ENCODE results near the gene YARS1. TPM values are rescaled to one million over a fixed set of nuclear protein-coding genes. Genes with fewer than 3 reads are reported as not detected.

YARS1 gene
- total and polyA plus RNA-seq, 2 of the 13 experiments (the other 11 are each of a cell fraction or from before 2014, with no cell fraction given) = 50.1 to 113 TPM

GRCh38 chr1:32817815-32818786, 943 bp upstream of the YARS1 start (continued):
- TF ChIP-seq JUNB (CRISPR knock-in tag; IDR thresholded peaks at IDR 0.05; ENCODE audit: borderline replicate concordance) (no peak), NFE2L1 (CRISPR knock-in tag; IDR thresholded peaks at IDR 0.05; ENCODE audit: borderline replicate concordance) (no peak), CBX1 (IDR thresholded peaks at IDR 0.05; ENCODE audit: low read depth) (no peak), GABPA (IDR thresholded peaks at IDR 0.05; ENCODE audit: low read depth, low read length) (no peak), GABPA (CRISPR knock-in tag; IDR thresholded peaks at IDR 0.05; ENCODE audit: low read depth) (no peak), TFDP2 (CRISPR knock-in tag; IDR thresholded peaks at IDR 0.05) (peak; percentile 92), ZNF646 (CRISPR knock-in tag; IDR thresholded peaks at IDR 0.05) (0 out of 2 replicates have a peak, but pooled peaks have one; percentile 3), POLR2A (IDR thresholded peaks at IDR 0.05; ENCODE audit: insufficient read depth in 1 of 2, low read depth in 2 of 2, low read length in 2 of 2) (peak; percentile 56 to 62; a peak in 3 of 4 replicates), NR2C2 (CRISPR knock-in tag; IDR thresholded peaks at IDR 0.05; ENCODE audit: borderline replicate concordance) (no peak), ZNF589 (CRISPR knock-in tag; conservative IDR thresholded peaks at IDR 0.05) (no peak; the same call in 1 of the 2 replicates), ZNF576 (CRISPR knock-in tag; IDR thresholded peaks at IDR 0.05) (no peak), ZNF543 (CRISPR knock-in tag; IDR thresholded peaks at IDR 0.05) (peak; percentile 69; the same call in 1 of the 2 replicates), ZNF777 (CRISPR knock-in tag; IDR thresholded peaks at IDR 0.05) (peak; percentile 62), EZH2 (conservative IDR thresholded peaks at IDR 0.05; ENCODE audit: low read depth, low read length) (no peak), HOXA3 (CRISPR knock-in tag; IDR thresholded peaks at IDR 0.05) (no peak), AGO1 (IDR thresholded peaks at IDR 0.05; ENCODE audit: low read depth, low read length, poor library complexity, severe bottlenecking) (no peak), ZFP62 (CRISPR knock-in tag; IDR thresholded peaks at IDR 0.05) (no peak), ERF (CRISPR knock-in tag; IDR thresholded peaks at IDR 0.05) (no peak), ZNF234 (CRISPR knock-in tag; conservative IDR thresholded peaks at IDR 0.05) (no peak), FIP1L1 (IDR thresholded peaks at IDR 0.05; ENCODE audit: borderline replicate concordance, insufficient read depth, low read depth, low read length) (0 out of 2 replicates have a peak, but pooled peaks have one; percentile 33), FOXC1 (CRISPR knock-in tag; IDR thresholded peaks at IDR 0.05; ENCODE audit: borderline replicate concordance) (no peak; the same call in 1 of the 2 replicates)

Measured in HepG2 (cell line).